ENCODE data around the gene KRT13.

The KRT13 gene

GRCh38 chr17:41453066-41453465 is 52.3 kb downstream of the KRT13 start:
- H3K4me3 ChIP-seq (ENCODE audit: low read depth in 1 of 2, low read length in 1 of 2) = no peak overlapping the region
- peaks cover 13% of the 10 kb centered on the region for H3K27me3 ChIP-seq
- H3K36me3 ChIP-seq = no peaks in the 10 kb centered on the region
- no peak for TF ChIP-seq CTCF (IDR thresholded peaks at IDR 0.05)
- no peaks in the 10 kb centered on the region for H3K9me3 ChIP-seq
- H3K4me1 ChIP-seq (ENCODE audit: control insufficient read depth in 1 of 2, insufficient read depth in 1 of 2, low read depth in 1 of 2, low read length in 1 of 2) = no peaks in the 10 kb centered on the region
- H3K27ac ChIP-seq = no peak overlapping the region

GRCh38 chr17:41452281-41452680 is 53.1 kb downstream of the KRT13 start:
- Histone ChIP-seq H3K36me3 (no peaks in the 10 kb centered on the region), H3K9me3 (no peaks in the 10 kb centered on the region), H3K4me3 (ENCODE audit: low read depth in 1 of 2, low read length in 1 of 2) (no peak overlapping the region), H3K27ac (no peak overlapping the region), H3K27me3 (peaks cover 8% of the 10 kb centered on the region), H3K4me1 (ENCODE audit: control insufficient read depth in 1 of 2, insufficient read depth in 1 of 2, low read depth in 1 of 2, low read length in 1 of 2) (no peaks in the 10 kb centered on the region)
- TF ChIP-seq CTCF (IDR thresholded peaks at IDR 0.05) = no peak

GRCh38 chr17:41451154-41451728 is 54.2 kb downstream of the KRT13 start:
- H3K4me3 ChIP-seq (ENCODE audit: low read depth in 1 of 2, low read length in 1 of 2) = no peak overlapping the region
- no peak overlapping the region for H3K27ac ChIP-seq
- no peak for TF ChIP-seq CTCF (IDR thresholded peaks at IDR 0.05)
- H3K36me3 ChIP-seq = no peaks in the 10 kb centered on the region
- no peaks in the 10 kb centered on the region for H3K9me3 ChIP-seq
- no peaks in the 10 kb centered on the region for H3K4me1 ChIP-seq (ENCODE audit: control insufficient read depth in 1 of 2, insufficient read depth in 1 of 2, low read depth in 1 of 2, low read length in 1 of 2)
- H3K27me3 ChIP-seq = peaks cover 8% of the 10 kb centered on the region

All from neutrophil (primary cell).